ENCODE results near the gene MBLAC1. TPM values are rescaled to one million over a fixed set of nuclear protein-coding genes. Genes with fewer than 3 reads are reported as not detected.

MBLAC1 gene
- total and polyA plus RNA-seq, 9 of the 15 experiments (the other 6 are each of a cell fraction or from before 2014, with no cell fraction given), result 0.03 to 3.1 (median 0.52) TPM

DNA sequence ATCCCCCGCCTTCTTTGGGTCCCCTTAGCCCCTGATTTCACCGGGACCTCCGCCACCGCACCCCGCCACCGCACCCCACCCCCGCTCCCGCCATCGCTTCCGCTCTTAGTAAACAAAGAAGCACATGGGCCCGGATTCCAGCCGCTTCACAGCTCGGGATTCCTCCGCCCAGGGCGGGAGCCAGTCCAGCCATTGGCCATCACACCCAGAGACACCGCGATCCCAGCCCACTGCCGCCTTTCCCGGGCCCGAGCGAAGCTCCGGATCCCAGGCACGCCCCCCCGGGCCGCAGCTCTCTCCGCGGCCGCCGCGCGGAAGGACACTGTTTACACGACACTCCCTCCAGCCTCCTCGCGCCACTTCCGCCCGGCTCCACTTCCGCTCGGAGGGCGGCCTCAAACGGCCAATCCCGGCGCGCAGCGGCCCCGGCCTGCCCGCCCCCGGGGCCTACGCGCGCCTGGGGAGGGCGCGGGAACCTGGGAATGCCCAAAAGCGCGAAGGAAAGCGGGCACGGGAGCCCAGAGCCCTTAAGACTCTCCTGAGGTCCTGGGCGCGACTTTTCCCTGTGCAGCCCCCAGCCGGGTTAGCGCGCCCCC lies 26.2 kb upstream of the MBLAC1 start (continued):
- TF ChIP-seq CEBPZ (IDR thresholded peaks at IDR 0.05; ENCODE audit: borderline replicate concordance, low read depth, low read length) (peak; percentile 33; the same call in 1 of the 2 replicates), MTF1 (CRISPR knock-in tag; IDR thresholded peaks at IDR 0.05; ENCODE audit: borderline replicate concordance) (no peak), RBM15 (IDR thresholded peaks at IDR 0.05; ENCODE audit: insufficient read depth, low read length) (0 out of 2 replicates have a peak, but pooled peaks have one; percentile 54), ESRRB (CRISPR knock-in tag; IDR thresholded peaks at IDR 0.05; ENCODE audit: borderline replicate concordance) (no peak), ZNF395 (CRISPR knock-in tag; IDR thresholded peaks at IDR 0.05) (no peak), PBX2 (CRISPR knock-in tag; IDR thresholded peaks at IDR 0.05; ENCODE audit: low read depth) (no peak), PBX2 (tag; conservative IDR thresholded peaks at IDR 0.05; ENCODE audit: low read depth) (no peak; the same call in 1 of the 2 replicates), ZNF444 (CRISPR knock-in tag; IDR thresholded peaks at IDR 0.05) (no peak), ZNF699 (CRISPR knock-in tag; IDR thresholded peaks at IDR 0.05; ENCODE audit: insufficient replicate concordance) (no peak), MEF2A (IDR thresholded peaks at IDR 0.05; ENCODE audit: control insufficient read depth, low read depth, low read length) (no peak), OTX1 (CRISPR knock-in tag; IDR thresholded peaks at IDR 0.05) (0 out of 2 replicates have a peak, but pooled peaks have one; percentile 54), KLF10 (CRISPR knock-in tag; IDR thresholded peaks at IDR 0.05) (no peak), GATAD2A (IDR thresholded peaks at IDR 0.05) (no peak), ZNF77 (CRISPR knock-in tag; IDR thresholded peaks at IDR 0.05) (no peak), ZNF445 (CRISPR knock-in tag; IDR thresholded peaks at IDR 0.05; ENCODE audit: low read depth) (no peak), CTCF (IDR thresholded peaks at IDR 0.05 in 2 of 3, conservative IDR thresholded peaks at IDR 0.05 in 1 of 3; ENCODE audit: insufficient read depth in 2 of 3, low read depth in 1 of 3, low read length in 3 of 3) (no peak)
- TF ChIP-seq, protein P1, sequence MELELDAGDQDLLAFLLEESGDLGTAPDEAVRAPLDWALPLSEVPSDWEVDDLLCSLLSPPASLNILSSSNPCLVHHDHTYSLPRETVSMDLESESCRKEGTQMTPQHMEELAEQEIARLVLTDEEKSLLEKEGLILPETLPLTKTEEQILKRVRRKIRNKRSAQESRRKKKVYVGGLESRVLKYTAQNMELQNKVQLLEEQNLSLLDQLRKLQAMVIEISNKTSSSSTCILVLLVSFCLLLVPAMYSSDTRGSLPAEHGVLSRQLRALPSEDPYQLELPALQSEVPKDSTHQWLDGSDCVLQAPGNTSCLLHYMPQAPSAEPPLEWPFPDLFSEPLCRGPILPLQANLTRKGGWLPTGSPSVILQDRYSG (tag; conservative IDR thresholded peaks at IDR 0.05; ENCODE audit: low read depth), result no peak
